K562 (cell line): ENCODE data around the gene SCIN. TPM values are rescaled to one million over a fixed set of nuclear protein-coding genes. Genes with fewer than 3 reads are reported as not detected.

Experiments
- BRF1 ChIP-seq: IDR thresholded peaks from 3 replicates; pipeline ENCODE4 v1.6.1; 2011; ENCODE audit warnings: borderline replicate concordance, mild to moderate bottlenecking; ENCODE audit not compliant: insufficient read length; ENCODE audit errors: extremely low read depth
- CREB3L1 ChIP-seq: fragments of 450-650 bp; IDR thresholded peaks from 2 replicates; pipeline ENCODE4 v1.6.1; 2014; ENCODE audit warnings: low read depth, mild to moderate bottlenecking, moderate library complexity, borderline replicate concordance
- EHMT2 ChIP-seq: fragments of 450-650 bp; IDR thresholded peaks from 2 replicates; pipeline ENCODE4 v1.6.1; 2018; ENCODE audit warnings: antibody characterized with exemption
- ELF2 ChIP-seq: fragments of 250-450 bp; sonication (Bioruptor Pico); IDR thresholded peaks from 2 replicates; pipeline ENCODE4 v1.5.0; 2021; ENCODE audit warnings: mild to moderate bottlenecking
- GABPA ChIP-seq: fragments of 200-800 bp; sonication (Bioruptor generic); conservative IDR thresholded peaks from 2 replicates; pipeline ENCODE4 v1.6.1; 2016; ENCODE audit warnings: low read depth, missing genetic modification characterization, missing compliant biosample characterization
- GTF2F1 ChIP-seq: IDR thresholded peaks from 2 replicates; pipeline ENCODE4 v1.6.1; 2011; ENCODE audit warnings: low read depth, low read length, improper control_type of control experiment
- HEY1 ChIP-seq: fragments of 250-450 bp; sonication (Bioruptor Pico); IDR thresholded peaks from 2 replicates; pipeline ENCODE4 v1.5.0; 2020; ENCODE audit warnings: mild to moderate bottlenecking, moderate library complexity, borderline replicate concordance
- IFI16 ChIP-seq: fragments of 250-450 bp; sonication (Bioruptor Pico); IDR thresholded peaks from 2 replicates; pipeline ENCODE4 v2.1.2; 2022; ENCODE audit warnings: mild to moderate bottlenecking, inconsistent platforms
- KDM5B ChIP-seq: fragments of 200-600 bp; sonication (generic); IDR thresholded peaks from 2 replicates; pipeline ENCODE4 v1.6.1; 2012; ENCODE audit warnings: low read depth, mild to moderate bottlenecking, moderate library complexity, low read length, control low read depth, inconsistent platforms; ENCODE audit not compliant: insufficient replicate concordance
- MAFK ChIP-seq: IDR thresholded peaks from 2 replicates; pipeline ENCODE4 v1.6.1; 2011; ENCODE audit warnings: low read length, improper control_type of control experiment
- MTA3 ChIP-seq: fragments of 450-650 bp; formaldehyde crosslinking; IDR thresholded peaks from 2 replicates; pipeline ENCODE4 v1.6.1; 2017; ENCODE audit warnings: mild to moderate bottlenecking, borderline replicate concordance
- NCOA4 ChIP-seq: fragments of 450-650 bp; IDR thresholded peaks from 2 replicates; pipeline ENCODE4 v1.6.1; 2018; ENCODE audit warnings: mild to moderate bottlenecking; ENCODE audit not compliant: partially characterized antibody
- RAD51 ChIP-seq: fragments of 450-650 bp; IDR thresholded peaks from 2 replicates; pipeline ENCODE4 v1.7.1; 2016; ENCODE audit warnings: low read depth, mild to moderate bottlenecking, borderline replicate concordance
- ZBTB26 ChIP-seq: fragments of 450-650 bp; formaldehyde crosslinking; IDR thresholded peaks from 2 replicates; pipeline ENCODE4 v1.4.0; 2022; ENCODE audit warnings: missing genetic modification characterization
- ZFP91 ChIP-seq: sonication (generic); formaldehyde crosslinking; IDR thresholded peaks from 2 replicates; pipeline ENCODE4 v1.8.0; 2022; ENCODE audit warnings: mild to moderate bottlenecking, missing genetic modification reagents
- ZNF121 ChIP-seq: sonication (generic); formaldehyde crosslinking; conservative IDR thresholded peaks from 2 replicates; pipeline ENCODE4 v1.8.0; 2022; ENCODE audit warnings: missing genetic modification reagents
- ZNF134 ChIP-seq: fragments of 250-450 bp; sonication (Bioruptor Pico); conservative IDR thresholded peaks from 2 replicates; pipeline ENCODE4 v1.4.0; 2020
- ZNF143 ChIP-seq: sonication (generic); formaldehyde crosslinking; IDR thresholded peaks from 2 replicates; pipeline ENCODE4 v1.9.0; 2022; ENCODE audit warnings: mild to moderate bottlenecking, missing genetic modification reagents
- ZNF398 ChIP-seq: fragments of 250-450 bp; sonication (Bioruptor Pico); IDR thresholded peaks from 2 replicates; pipeline ENCODE4 v1.8.0; 2021; ENCODE audit warnings: moderate library complexity, mild to moderate bottlenecking, inconsistent platforms
- ZNF77 ChIP-seq: fragments of 250-450 bp; sonication (Bioruptor Pico); IDR thresholded peaks from 2 replicates; pipeline ENCODE4 v1.5.0; 2020
- polyA plus RNA-seq, 8 experiments: library from polyadenylated mRNA; depleted of rRNA in 4 of 8; stranded (reverse) in 5 of 8; unstranded in 3 of 8; fragments of >200 nt; fragmentation: Nextera tagmentation in 2 of 8; fragmentation: Illumina TruSeq in 1 of 8; extraction: Ambion mirVana in 2 of 8; extraction: Trizol in 1 of 8; gene quantifications; 2 replicates each; pipeline versions ENCODE4 v1.2.1 to v1.2.3, GENCODE V29; 2011 to 2014; ENCODE audit warnings: inconsistent platforms in 1 of 8, missing spikeins in 1 of 8
- total RNA-seq, 7 experiments: library from RNA; depleted of rRNA in 6 of 7; stranded (reverse); fragments of >200 nt in 6 of 7; fragmentation: Illumina TruSeq in 2 of 7; extraction: Trizol in 2 of 7; gene quantifications; 2 replicates each; pipeline versions ENCODE4 v1.2.1 to v1.2.3, GENCODE V29; 2011 to 2021; ENCODE audit warnings: low replicate concordance in 1 of 7
- TF ChIP-seq, protein P1 (sequence below): fragments of 200-800 bp; sonication (Bioruptor generic); IDR thresholded peaks from 2 replicates; pipeline ENCODE4 v1.6.1; 2017; ENCODE audit warnings: missing genetic modification characterization, missing compliant biosample characterization

SCIN gene
- total and polyA plus RNA-seq, 9 of the 15 experiments (the other 6 are each of a cell fraction or from before 2014, with no cell fraction given) = 0.67 to 18.2 (median 10.6) TPM

- TF ChIP-seq ZNF143 (CRISPR knock-in tag) (no peak; the same call in 1 of the 2 replicates), KDM5B (peak; percentile 20), ZNF398 (CRISPR knock-in tag) (no peak), EHMT2 (no peak), HEY1 (CRISPR knock-in tag) (peak; percentile 44; the same call in 1 of the 2 replicates), MAFK (no peak), NCOA4 (no peak), GTF2F1 (no peak), IFI16 (CRISPR knock-in tag) (no peak), RAD51 (peak; percentile 87), ZFP91 (CRISPR knock-in tag) (0 out of 2 replicates have a peak, but pooled peaks have one; percentile 15), ZNF121 (CRISPR knock-in tag) (no peak), ZNF77 (no peak), BRF1 (no peak), ZNF134 (no peak), CREB3L1 (peak; percentile 94), ELF2 (CRISPR knock-in tag) (no peak), ZBTB26 (CRISPR knock-in tag) (no peak; the same call in 1 of the 2 replicates), MTA3 (peak; percentile 91), GABPA (tag) (peak; percentile 85)
- TF ChIP-seq, protein P1, sequence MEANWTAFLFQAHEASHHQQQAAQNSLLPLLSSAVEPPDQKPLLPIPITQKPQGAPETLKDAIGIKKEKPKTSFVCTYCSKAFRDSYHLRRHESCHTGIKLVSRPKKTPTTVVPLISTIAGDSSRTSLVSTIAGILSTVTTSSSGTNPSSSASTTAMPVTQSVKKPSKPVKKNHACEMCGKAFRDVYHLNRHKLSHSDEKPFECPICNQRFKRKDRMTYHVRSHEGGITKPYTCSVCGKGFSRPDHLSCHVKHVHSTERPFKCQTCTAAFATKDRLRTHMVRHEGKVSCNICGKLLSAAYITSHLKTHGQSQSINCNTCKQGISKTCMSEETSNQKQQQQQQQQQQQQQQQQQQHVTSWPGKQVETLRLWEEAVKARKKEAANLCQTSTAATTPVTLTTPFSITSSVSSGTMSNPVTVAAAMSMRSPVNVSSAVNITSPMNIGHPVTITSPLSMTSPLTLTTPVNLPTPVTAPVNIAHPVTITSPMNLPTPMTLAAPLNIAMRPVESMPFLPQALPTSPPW (CRISPR knock-in tag) = peak; percentile 69
These were observed 115.8 kb downstream of the SCIN start (continued) for GRCh38 chr7:12686234-12686890.
